Measurements from ENCODE around the gene ZNF529.

GRCh38 chr19:36573020-36573894 lies at the start of gene ZNF529:
- TF ChIP-seq CTCF (IDR thresholded peaks at IDR 0.05) (no peak), POLR2A (IDR thresholded peaks at IDR 0.05) (peak; percentile 43 to 54)

All from sigmoid colon (tissue), 3 donors.